Measurements from ENCODE around the gene PCNA.
"Not testable (repeated sequence)": the region's sequence is repeated elsewhere in the genome, so short reads cannot be mapped to it uniquely, and the experiment has no call there.

PCNA gene

DNA sequence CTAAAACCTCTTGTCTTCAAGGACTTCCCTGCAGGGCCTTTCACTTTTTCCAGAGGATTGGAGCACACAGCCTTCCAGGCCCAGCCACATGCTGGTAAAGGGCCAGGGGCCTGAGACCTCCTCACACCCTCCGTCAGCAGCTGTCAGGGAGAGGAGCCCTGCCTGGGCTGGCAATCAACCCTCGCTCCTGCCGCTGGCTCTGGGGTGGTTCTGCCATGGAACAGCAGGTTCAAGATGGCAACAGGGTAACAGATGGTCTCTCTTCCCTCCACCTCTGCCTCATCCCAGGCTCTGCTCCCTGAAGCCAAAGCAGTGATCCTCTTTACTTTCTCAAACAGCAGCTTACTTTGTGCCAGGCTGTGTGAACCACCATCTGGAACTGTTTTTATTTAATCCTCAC lies 23.8 kb downstream of the PCNA start:
- no peak for DNase-seq

DNA sequence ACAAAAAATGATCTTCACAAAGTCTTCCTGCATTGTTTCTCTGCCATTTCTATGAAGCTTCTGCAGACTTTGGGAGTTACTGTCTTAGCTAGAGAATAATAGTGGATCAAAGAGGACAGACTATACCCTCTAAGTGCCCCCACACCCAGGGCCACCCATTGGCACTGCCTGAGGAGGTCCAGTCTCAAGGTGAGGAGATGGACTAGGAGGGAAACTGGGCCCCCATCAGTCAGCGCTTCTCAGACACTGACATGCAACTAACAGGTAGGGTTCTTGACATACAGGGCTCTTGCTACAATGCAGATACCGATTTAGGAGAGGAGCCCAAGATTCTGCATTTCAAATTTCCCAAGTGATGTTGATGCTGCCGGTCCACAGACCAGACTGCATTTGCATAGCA lies 24.3 kb downstream of the PCNA start:
- DNase-seq = no peak

DNA sequence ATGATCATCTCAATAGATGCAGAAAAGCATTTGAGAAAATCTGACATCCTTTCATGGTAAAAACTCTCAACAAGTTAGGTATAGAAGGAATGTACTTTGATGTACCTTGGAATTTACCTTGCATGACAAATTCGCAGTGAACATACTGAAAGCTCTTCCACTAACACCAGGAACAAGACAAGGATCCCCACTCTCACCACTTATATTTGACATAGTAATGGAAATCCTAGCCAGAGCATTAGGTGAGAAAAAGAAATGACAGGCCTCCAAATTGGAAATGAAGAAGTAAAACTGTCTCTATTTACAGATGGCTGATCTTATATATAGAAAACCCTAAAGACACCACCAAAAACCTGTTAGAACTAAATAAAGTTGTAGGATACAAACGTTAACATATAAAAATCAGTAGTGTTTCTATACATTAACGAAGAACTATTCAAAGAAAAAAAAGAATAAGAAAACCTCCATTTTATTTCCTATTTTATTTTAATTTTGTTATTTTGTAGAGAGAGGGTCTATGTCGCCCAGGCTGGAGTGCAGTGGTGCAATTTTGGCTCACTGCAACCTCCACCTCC lies 26.9 kb downstream of the PCNA start:
- DNase-seq = no peak

- no peak for DNase-seq
Measured at GRCh38 chr20:5091902-5092301, 27.9 kb downstream of the PCNA start.

- DNase-seq = no peak
Measured at GRCh38 chr20:5090191-5090590, 29.6 kb downstream of the PCNA start.

DNA sequence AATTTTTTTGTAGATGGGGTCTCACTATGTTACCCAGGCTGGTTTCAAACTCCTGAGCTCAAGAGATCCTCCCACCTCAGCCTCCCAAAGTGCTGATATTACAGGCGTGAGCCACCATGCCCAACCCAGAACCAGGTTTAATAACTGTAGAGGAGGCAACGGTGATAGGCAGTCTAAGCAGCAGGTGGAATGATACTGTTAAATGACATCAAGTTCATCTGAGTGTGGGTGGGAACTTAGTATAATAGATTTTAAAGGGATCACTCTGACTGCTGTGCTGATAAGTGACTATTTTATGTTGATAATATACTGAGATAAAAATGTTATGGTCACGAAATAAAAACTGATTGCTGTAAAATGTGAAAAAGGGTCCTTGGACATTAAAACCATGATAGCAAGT lies 31.1 kb downstream of the PCNA start:
- DNase-seq = no peak

GRCh38 chr20:5085380-5085779 lies 34.4 kb downstream of the PCNA start:
- DNase-seq = no peak

- no peak for DNase-seq
Measured at GRCh38 chr20:5080384-5080877, 39.3 kb downstream of the PCNA start.

DNA sequence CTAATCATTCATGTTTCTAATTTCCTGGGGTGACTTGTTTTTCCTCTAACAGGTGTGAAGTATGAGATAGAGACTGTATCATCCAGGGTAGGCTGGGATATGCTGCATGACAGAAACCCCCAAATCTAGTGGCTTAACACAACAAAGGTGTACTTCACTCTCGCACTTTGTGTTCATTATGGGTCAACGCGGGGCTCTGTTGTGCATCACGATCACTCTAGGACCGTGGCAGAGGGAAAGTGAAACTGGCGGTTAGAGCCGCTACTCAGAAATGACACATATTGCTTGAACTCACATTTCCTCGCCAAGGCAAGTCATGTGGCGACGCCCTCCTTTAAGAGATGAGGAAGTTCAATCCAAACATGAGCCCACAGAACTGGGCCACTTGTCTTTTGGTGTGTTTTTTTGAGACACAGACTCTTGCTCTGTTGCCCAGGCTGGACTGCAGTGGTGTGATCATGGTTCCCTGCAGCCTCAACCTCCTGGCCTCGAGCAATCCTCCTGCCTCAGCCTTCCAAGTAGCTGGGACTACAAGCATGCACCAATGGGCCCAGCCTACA lies 41.3 kb downstream of the PCNA start:
- DNase-seq = no peak

- DNase-seq = no peak
Measured at GRCh38 chr20:5077761-5078387, 41.9 kb downstream of the PCNA start.

- not testable (repeated sequence) for DNase-seq
Measured at GRCh38 chr20:5076913-5077312, 42.8 kb downstream of the PCNA start.

GRCh38 chr20:5074232-5074674 lies 45.5 kb downstream of the PCNA start:
- no peak for DNase-seq

- no peak for DNase-seq
Measured at GRCh38 chr20:5073660-5074231, 46.0 kb downstream of the PCNA start.

DNA sequence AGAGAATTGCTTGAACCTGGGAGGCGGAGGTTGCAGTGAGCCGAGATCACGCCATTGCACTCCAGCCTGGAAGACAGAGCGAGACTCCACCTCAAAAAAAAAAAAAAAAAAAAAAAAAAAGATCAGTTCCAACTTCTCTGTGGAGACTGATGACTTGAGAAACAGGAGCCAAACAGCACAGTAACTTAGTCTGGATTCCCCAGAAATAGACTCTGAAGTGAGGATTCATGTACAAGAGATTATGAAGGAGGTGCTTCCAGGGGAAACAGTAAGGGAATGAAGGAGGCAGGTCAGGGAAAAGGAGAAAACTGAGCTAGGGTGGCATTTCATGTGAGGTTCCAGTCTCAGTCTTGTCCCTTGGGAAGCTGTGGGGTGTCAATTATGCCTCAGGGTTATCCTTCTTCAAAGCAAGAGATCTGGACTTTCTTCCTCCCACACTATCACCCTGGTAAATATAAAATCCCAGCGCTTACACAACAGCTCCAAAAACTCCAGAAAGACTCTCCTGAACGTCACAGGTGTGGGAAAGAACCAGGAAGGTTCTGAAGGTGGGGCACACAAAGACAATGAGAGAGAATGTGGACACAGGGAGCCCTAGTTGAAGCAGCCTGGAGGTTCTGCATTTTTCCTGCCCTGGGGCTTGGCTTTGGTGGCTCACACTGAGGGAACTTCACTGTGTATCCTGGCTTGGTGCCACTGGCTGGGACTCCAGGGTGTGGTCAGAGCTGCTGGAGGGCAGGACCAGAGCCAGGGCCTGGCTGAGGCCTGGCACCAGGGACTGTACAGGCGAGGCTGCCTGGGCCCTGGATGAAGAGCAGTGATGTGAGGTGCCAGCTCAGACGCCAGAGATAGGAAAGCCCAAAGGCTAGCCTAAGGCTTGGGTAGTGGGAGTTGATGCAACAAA lies 46.8 kb downstream of the PCNA start:
- DNase-seq = peak; percentile 71

GRCh38 chr20:5071942-5072341 lies 47.8 kb downstream of the PCNA start:
- DNase-seq = not testable (repeated sequence)

DNA sequence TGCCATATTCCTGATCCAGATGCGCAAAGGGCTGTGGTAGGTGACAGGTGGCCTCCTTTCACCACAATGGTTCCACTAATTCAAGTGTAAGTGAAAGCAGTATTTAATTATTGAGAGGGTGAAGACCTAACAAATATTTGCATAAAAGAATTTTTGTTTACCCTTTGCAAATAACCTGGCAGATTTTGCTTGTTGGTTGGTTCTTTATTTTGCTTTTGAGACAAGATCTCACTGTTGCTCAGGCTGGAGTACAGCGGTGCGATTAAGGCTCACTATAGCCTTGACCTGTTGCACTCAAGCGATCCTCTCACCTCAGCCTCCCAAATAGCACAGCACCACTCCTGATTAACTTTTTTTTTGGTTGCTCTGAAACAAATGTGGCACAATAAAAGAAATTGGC lies 49.2 kb downstream of the PCNA start:
- DNase-seq = no peak

- no peak for DNase-seq
Measured at GRCh38 chr20:5070081-5070480, 49.7 kb downstream of the PCNA start.

DNA sequence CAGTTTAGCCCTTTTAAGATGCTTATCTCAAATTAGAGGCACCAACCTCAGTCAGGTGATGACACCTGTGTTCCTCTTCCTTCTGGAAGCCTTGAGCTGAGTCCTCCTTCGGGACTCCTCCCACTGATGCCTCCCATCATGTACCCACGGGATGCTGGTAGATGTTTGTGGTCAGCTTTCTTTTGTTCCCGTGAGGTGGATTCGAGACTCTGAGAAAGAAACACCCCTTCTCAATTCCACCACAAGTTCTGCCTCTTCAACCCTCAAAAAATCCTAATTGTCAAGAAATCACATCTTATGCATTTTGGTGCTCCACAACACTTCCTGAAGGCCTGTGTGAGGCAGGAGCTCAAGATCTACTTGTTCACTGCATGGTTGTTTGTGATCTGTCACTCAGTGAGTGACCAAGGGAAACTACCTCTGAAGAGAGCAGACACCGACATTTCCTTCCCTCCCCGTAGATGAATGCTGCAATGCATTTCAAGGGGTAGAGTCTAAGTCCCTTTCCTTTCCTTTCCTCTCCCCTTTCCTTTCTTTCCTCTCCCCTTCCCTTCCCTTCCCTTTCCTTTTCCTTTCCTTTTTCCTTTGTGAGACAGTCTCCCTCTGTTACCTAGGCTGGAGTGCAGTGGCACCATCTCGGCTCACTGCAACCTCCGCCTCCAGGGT lies 50.5 kb downstream of the PCNA start:
- no peak for DNase-seq

DNA sequence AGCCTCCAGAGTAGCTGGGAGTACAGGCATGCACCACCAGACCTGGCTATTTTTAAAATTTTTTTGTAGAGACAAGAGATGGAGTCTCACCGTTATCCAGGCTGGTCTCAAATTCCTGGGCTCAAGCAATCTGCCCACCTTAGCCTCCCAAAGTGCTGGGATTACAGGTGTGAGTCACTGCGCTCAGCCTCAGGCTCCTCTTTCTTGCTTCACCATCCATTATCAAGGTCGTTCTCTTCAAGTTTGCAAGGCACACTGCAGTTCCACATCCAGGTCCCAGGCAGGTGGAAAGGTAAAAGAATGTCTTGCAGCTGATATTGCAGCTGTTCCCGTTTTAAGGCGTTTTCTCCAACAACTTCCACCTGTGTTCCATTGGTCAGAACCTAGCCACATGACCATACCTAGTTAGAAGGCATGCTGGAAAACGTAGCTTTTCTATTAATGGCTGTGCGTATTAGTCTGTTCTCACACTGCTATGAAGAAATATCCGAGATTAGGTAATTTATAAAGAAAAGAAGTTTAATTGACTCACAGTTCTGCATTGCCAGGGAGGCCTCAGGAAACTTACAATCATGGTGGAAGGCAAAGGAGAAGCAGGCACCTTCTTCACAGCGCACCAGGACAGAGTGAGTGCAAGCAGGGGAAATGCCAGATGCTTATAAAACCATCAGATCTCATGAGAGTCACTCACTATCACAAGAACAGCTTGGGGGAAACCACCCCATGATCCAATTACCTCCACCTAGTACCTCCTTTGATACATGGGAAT lies 51.7 kb downstream of the PCNA start:
- DNase-seq = no peak

GRCh38 chr20:5065879-5066383 lies 53.8 kb downstream of the PCNA start:
- DNase-seq = peak; percentile 86

- DNase-seq = no peak
Measured at GRCh38 chr20:5065166-5065878, 54.4 kb downstream of the PCNA start.

Measured in T1000 (cell line).